Endothelial cell of umbilical vein (primary cell): ENCODE results near the gene HBA2. TPM values are rescaled to one million over a fixed set of nuclear protein-coding genes. Genes with fewer than 3 reads are reported as not detected.

Experiments
- BruUV-seq: library from RNA; stranded (reverse); fragments of 400-500 nt; replicated peaks from 2 replicates; lab custom pipeline; 2021; lab: Mats Ljungman, UMichigan
- CTCF ChIA-PET: fragments of 300-600, 350-600 bp; sonication (Branson Sonifier 250); formaldehyde crosslinking; loops from one replicate; lab custom pipeline; 2021; ENCODE audit warnings: antibody characterized with exemption, inconsistent platforms; lab: Charles Lee
- POLR2A ChIA-PET: fragments of 300-600, 350-600 bp; sonication (Branson Sonifier 250); formaldehyde crosslinking; loops from one replicate; lab custom pipeline; 2021; ENCODE audit warnings: antibody characterized with exemption, inconsistent platforms; lab: Charles Lee
- DNase-seq: peaks from one replicate; pipeline ENCODE4 v3.0.0-alpha.2; 2011; ENCODE audit warnings: low read depth, low spot score
- FAIRE-seq: peaks from 2 replicates; lab custom pipeline; 2011; peaks lifted over from hg19 to GRCh38; lab: Jason Lieb, UNC
- H2AFZ ChIP-seq: 2 replicates; pipeline ENCODE4 v1.6.0; 2012; ENCODE audit warnings: low read depth, low read length, control low read depth, inconsistent platforms
- H3K27ac ChIP-seq: 2 replicates; pipeline ENCODE4 v1.5.1; 2011; ENCODE audit warnings: low read depth, mild to moderate bottlenecking, control low read depth, low read length, moderate library complexity; ENCODE audit not compliant: insufficient read depth
- H3K27me3 ChIP-seq, 2 experiments: 2 replicates each; pipeline versions ENCODE4 v1.6.0 to v1.6.1; 2011; ENCODE audit warnings: low read length in 2 of 2, mixed read lengths in 1 of 2; ENCODE audit not compliant: control insufficient read depth in 2 of 2, insufficient read depth in 2 of 2
- H3K36me3 ChIP-seq, 2 experiments: 2 replicates in 1 of 2; 3 replicates in 1 of 2; pipeline ENCODE4 v1.5.1; 2011; ENCODE audit warnings: low read length in 2 of 2, mild to moderate bottlenecking in 1 of 2, moderate library complexity in 1 of 2; ENCODE audit not compliant: control insufficient read depth in 2 of 2, insufficient read depth in 2 of 2; ENCODE audit errors: extremely low read depth in 1 of 2
- H3K4me1 ChIP-seq: 3 replicates; pipeline ENCODE4 v1.5.1; 2011; ENCODE audit warnings: mild to moderate bottlenecking, low read length; ENCODE audit not compliant: control insufficient read depth, insufficient read depth; ENCODE audit errors: extremely low read depth
- H3K4me2 ChIP-seq: 2 replicates; pipeline ENCODE4 v1.6.1; 2011; ENCODE audit warnings: low read length, control low read depth, mixed read lengths; ENCODE audit not compliant: insufficient read depth
- H3K4me3 ChIP-seq, 3 experiments: fragments of 200-600 bp in 1 of 3; sonication (generic), shearing (Covaris generic) in 1 of 3; replicated peaks in 1 of 3; 2 replicates each; pipeline ENCODE4 v1.5.1; 2011 to 2016; ENCODE audit warnings: control low read depth in 3 of 3, low read length in 3 of 3, mild to moderate bottlenecking in 2 of 3, inconsistent platforms in 1 of 3, low read depth in 1 of 3, moderate library complexity in 1 of 3; ENCODE audit not compliant: insufficient read depth in 1 of 3
- H3K79me2 ChIP-seq: 2 replicates; pipeline ENCODE4 v1.6.0; 2012; ENCODE audit warnings: low read length, inconsistent platforms; ENCODE audit not compliant: control insufficient read depth, insufficient read depth
- H3K9ac ChIP-seq: replicated peaks from 2 replicates; pipeline ENCODE3; 2011; ENCODE audit warnings: low read length, control low read depth; ENCODE audit not compliant: insufficient read depth; ENCODE audit errors: extremely low read depth
- H3K9me1 ChIP-seq: replicated peaks from 3 replicates; pipeline ENCODE4 v1.6.0; 2011; ENCODE audit warnings: mild to moderate bottlenecking, low read length; ENCODE audit not compliant: control insufficient read depth, insufficient read depth; ENCODE audit errors: extremely low read depth
- H3K9me3 ChIP-seq: replicated peaks from 2 replicates; pipeline ENCODE4 v1.5.1; 2012; ENCODE audit warnings: low read length, inconsistent platforms; ENCODE audit not compliant: control insufficient read depth, insufficient read depth
- H4K20me1 ChIP-seq: replicated peaks from 2 replicates; pipeline ENCODE3; 2011; ENCODE audit warnings: mild to moderate bottlenecking, low read length; ENCODE audit not compliant: control insufficient read depth, insufficient read depth; ENCODE audit errors: extremely low read depth
- CTCF ChIP-seq, 2 donors: IDR thresholded peaks; 1 replicate in 1 of 2; 2 replicates in 1 of 2; pipeline ENCODE4 v1.5.1; 2011; ENCODE audit warnings: low read length in 2 of 2, mild to moderate bottlenecking in 2 of 2, moderate library complexity in 2 of 2, control low read depth in 1 of 2, inconsistent platforms in 1 of 2, low read depth in 1 of 2; ENCODE audit not compliant: insufficient read depth in 1 of 2; ENCODE audit errors: extremely low read depth in 1 of 2
- FOS ChIP-seq: IDR thresholded peaks from 2 replicates; pipeline ENCODE4 v1.6.1; 2011; ENCODE audit warnings: mild to moderate bottlenecking, low read length, moderate library complexity, borderline replicate concordance; ENCODE audit not compliant: insufficient read depth
- GATA2 ChIP-seq: IDR thresholded peaks from 2 replicates; pipeline ENCODE4 v1.7.0; 2011; ENCODE audit warnings: low read depth, mild to moderate bottlenecking, moderate library complexity, mixed read lengths, low read length; ENCODE audit not compliant: insufficient read length, insufficient read depth
- JUN ChIP-seq: IDR thresholded peaks from 2 replicates; pipeline ENCODE4 v1.6.1; 2011; ENCODE audit warnings: borderline replicate concordance, low read depth; ENCODE audit not compliant: insufficient read length, insufficient read depth
- MAX ChIP-seq: IDR thresholded peaks from 2 replicates; pipeline ENCODE4 v1.6.1; 2011; ENCODE audit not compliant: insufficient read depth, insufficient read length
- POLR2A ChIP-seq: IDR thresholded peaks from 2 replicates; pipeline ENCODE4 v1.6.1; 2012; ENCODE audit warnings: low read depth, mild to moderate bottlenecking, control low read depth, low read length
- POLR2AphosphoS5 ChIP-seq: IDR thresholded peaks from 2 replicates; pipeline ENCODE4 v1.6.1; 2012; ENCODE audit warnings: low read depth, mild to moderate bottlenecking, control low read depth, low read length, moderate library complexity; ENCODE audit not compliant: insufficient read depth
- dilution Hi-C: fragments of 300-500 bp; cut with MboI; formaldehyde crosslinking; loops from one replicate; pipeline ENCODE4 v1.15.0; 2019; ENCODE audit warnings: low sequenced_read_pairs; ENCODE audit not compliant: extremely low pct_ligation_motif_present
- intact Hi-C: fragments of 100-400 bp; cut with micrococcal nuclease; formaldehyde crosslinking; loops from one replicate; pipeline ENCODE4 v1.10.0; 2022
- polyA plus RNA-seq, 4 experiments: library from polyadenylated mRNA; depleted of rRNA in 3 of 4; stranded (reverse) in 3 of 4; unstranded in 1 of 4; fragments of >200 nt; gene quantifications; 2 replicates each; pipeline versions ENCODE4 v1.2.1 to v1.2.3, GENCODE V29; 2011 to 2012; ENCODE audit warnings: missing spikeins in 1 of 4
- total RNA-seq: library from RNA; stranded (reverse); gene quantifications from 2 replicates; pipeline ENCODE4 v1.2.3, GENCODE V29; 2021

HBA2 gene
- total and polyA plus RNA-seq, 2 donors (not counting 3 experiments of a cell fraction or from before 2014, with no cell fraction given), result not detected

GRCh38 chr16:133716-134115 lies 39.0 kb upstream of the HBA2 start:
- H2AFZ ChIP-seq, result no peak overlapping the region
- no peaks in the 10 kb centered on the region for H3K9me3 ChIP-seq
- no peak for FAIRE-seq
- DNase-seq, result no peak
- peaks cover 3% of the 10 kb centered on the region for H3K4me1 ChIP-seq
- no peaks in the 10 kb centered on the region for H3K9me1 ChIP-seq
- H3K36me3 ChIP-seq, result no peaks in the 10 kb centered on the region
- BruUV-seq, result no TSS peak
- TF ChIP-seq GATA2, result no peak
- TF ChIP-seq CTCF (IDR thresholded peaks at IDR 0.05; ENCODE audit: extremely low read depth in 1 of 2, insufficient read depth in 1 of 2, low read depth in 1 of 2, low read length in 2 of 2), result no peak
- TF ChIP-seq MAX, result no peak
- TF ChIP-seq JUN, result no peak
- no peak for TF ChIP-seq POLR2AphosphoS5
- no peak for TF ChIP-seq FOS
- TF ChIP-seq POLR2A, result no peak
- H3K79me2 ChIP-seq, result peaks cover 23% of the 10 kb centered on the region
- ChIA-PET CTCF (interaction anchor here (1.3 to 1.6 kb wide), 4 partner anchors 16 to 68 kb away, joined by 3 to 12 read pairs (median 4); no protein-coding TSS in a partner anchor), POLR2A (no interaction called here)
- H3K27ac ChIP-seq, result no peak overlapping the region
- H4K20me1 ChIP-seq, result no peaks in the 10 kb centered on the region
- H3K9ac ChIP-seq, result no peak overlapping the region
- dilution Hi-C loops (no loop called here), intact Hi-C loops (no loop called here)
- H3K27me3 ChIP-seq, result no peaks in the 10 kb centered on the region
- no peak overlapping the region for H3K4me2 ChIP-seq
- H3K4me3 ChIP-seq, result no peak overlapping the region
